GM23338 (cell line): ENCODE results near the gene CUX1. TPM values are rescaled to one million over a fixed set of nuclear protein-coding genes. Genes with fewer than 3 reads are reported as not detected.

Source experiments
- ATAC-seq: fragments of 200-7000 bp; cut with Tn5 transposase; 3 replicates; pipeline ENCODE4 v1.9.1; 2020
- DNase-seq: peaks from one replicate; pipeline ENCODE4 v3.0.0-alpha.2; 2015; ENCODE audit warnings: low spot score
- H2AFZ ChIP-seq: fragments of 200-600 bp; sonication (generic); 2 replicates; pipeline ENCODE4 v1.8.0; 2016; ENCODE audit warnings: antibody characterized with exemption, mild to moderate bottlenecking, moderate library complexity
- H3F3A ChIP-seq: fragments of 200-600 bp; sonication (generic); replicated peaks from 2 replicates; pipeline ENCODE4 v1.8.0; 2017; ENCODE audit warnings: antibody characterized with exemption, mixed run types, low read depth
- H3K27ac ChIP-seq: fragments of 200-600 bp; sonication (generic); 2 replicates; pipeline ENCODE4 v1.6.1; 2016; ENCODE audit warnings: low read depth
- H3K27me3 ChIP-seq: fragments of 200-600 bp; sonication (generic); 2 replicates; pipeline ENCODE4 v1.8.0; 2016; ENCODE audit warnings: mild to moderate bottlenecking, mixed run types, moderate library complexity; ENCODE audit not compliant: insufficient read depth
- H3K36me3 ChIP-seq: fragments of 200-600 bp; sonication (generic); 2 replicates; pipeline ENCODE4 v1.8.0; 2016; ENCODE audit warnings: mild to moderate bottlenecking; ENCODE audit not compliant: insufficient read depth
- H3K4me1 ChIP-seq: fragments of 200-600 bp; sonication (generic); 2 replicates; pipeline ENCODE4 v1.8.0; 2016; ENCODE audit warnings: mild to moderate bottlenecking, moderate library complexity; ENCODE audit not compliant: insufficient read depth
- H3K4me2 ChIP-seq: fragments of 200-600 bp; sonication (generic); 2 replicates; pipeline ENCODE4 v1.7.1; 2017; ENCODE audit warnings: mixed run types
- H3K4me3 ChIP-seq: fragments of 200-600 bp; sonication (generic); 2 replicates; pipeline ENCODE4 v1.6.1; 2016; ENCODE audit warnings: mixed run types
- H3K79me2 ChIP-seq: fragments of 200-600 bp; sonication (generic); replicated peaks from 2 replicates; pipeline ENCODE4 v1.8.0; 2017; ENCODE audit warnings: mild to moderate bottlenecking; ENCODE audit not compliant: insufficient read depth
- H3K9me2 ChIP-seq: fragments of 200-600 bp; sonication (generic); 2 replicates; pipeline ENCODE4 v1.8.0; 2017; ENCODE audit not compliant: insufficient read depth
- H4K20me1 ChIP-seq: fragments of 200-600 bp; sonication (generic); replicated peaks from 2 replicates; pipeline ENCODE4 v1.8.0; 2017; ENCODE audit warnings: mild to moderate bottlenecking; ENCODE audit not compliant: insufficient read depth
- H3K27ac Mint-ChIP-seq: 2 replicates; pipeline ENCODE4 v1.8.0; 2020; ENCODE audit warnings: inconsistent platforms, mild to moderate bottlenecking, moderate library complexity, mixed read lengths
- H3K27me3 Mint-ChIP-seq: 3 replicates; pipeline ENCODE4 v1.8.0; 2022; ENCODE audit warnings: low read depth, mild to moderate bottlenecking, moderate library complexity, mixed read lengths, inconsistent platforms; ENCODE audit not compliant: insufficient read depth, poor library complexity
- H3K36me3 Mint-ChIP-seq: 3 replicates; pipeline ENCODE4 v1.8.0; 2021; ENCODE audit warnings: low read depth, mild to moderate bottlenecking, inconsistent platforms, moderate library complexity, mixed read lengths
- H3K4me1 Mint-ChIP-seq: 3 replicates; pipeline ENCODE4 v1.8.0; 2020; ENCODE audit warnings: mild to moderate bottlenecking, inconsistent platforms, mixed read lengths
- H3K4me3 Mint-ChIP-seq: 3 replicates; pipeline ENCODE4 v1.8.0; 2021; ENCODE audit warnings: moderate library complexity, mild to moderate bottlenecking, inconsistent platforms, mixed read lengths
- H3K9me3 Mint-ChIP-seq: 3 replicates; pipeline ENCODE4 v1.8.0; 2020; ENCODE audit warnings: moderate library complexity, mild to moderate bottlenecking, inconsistent platforms, mixed read lengths
- CREB1 ChIP-seq: fragments of 250-450 bp; sonication (Bioruptor Pico); IDR thresholded peaks from 2 replicates; pipeline ENCODE4 v1.5.0; 2020; ENCODE audit warnings: low read depth, mild to moderate bottlenecking, moderate library complexity
- ETS1 ChIP-seq: IDR thresholded peaks from 2 replicates; pipeline ENCODE4 v1.6.1; 2016; ENCODE audit warnings: antibody characterized with exemption
- EZH2 ChIP-seq: fragments of 200-600 bp; sonication (generic); IDR thresholded peaks from one replicate; pipeline ENCODE4 v1.8.0; 2017; ENCODE audit warnings: antibody characterized with exemption, mild to moderate bottlenecking, low read depth; ENCODE audit not compliant: unreplicated experiment
- EZH2phosphoT487 ChIP-seq: fragments of 200-600 bp; sonication (generic); IDR thresholded peaks from one replicate; pipeline ENCODE4 v1.8.1; 2018; ENCODE audit warnings: antibody characterized with exemption; ENCODE audit not compliant: unreplicated experiment
- NANOG ChIP-seq: IDR thresholded peaks from 2 replicates; pipeline ENCODE4 v1.6.1; 2016; ENCODE audit warnings: antibody characterized with exemption, borderline replicate concordance
- POLR2AphosphoS5 ChIP-seq: IDR thresholded peaks from 2 replicates; pipeline ENCODE4 v1.6.1; 2016; ENCODE audit warnings: antibody characterized with exemption, low read depth
- STAT1 ChIP-seq: IDR thresholded peaks from one replicate; pipeline ENCODE4 v1.6.1; 2016; ENCODE audit warnings: antibody characterized with exemption; ENCODE audit not compliant: unreplicated experiment
- ZNF114 ChIP-seq: fragments of 250-450 bp; sonication (Bioruptor Pico); IDR thresholded peaks from 2 replicates; pipeline ENCODE4 v1.5.0; 2020; ENCODE audit warnings: mild to moderate bottlenecking, moderate library complexity
- ZNF331 ChIP-seq: fragments of 250-450 bp; sonication (Bioruptor Pico); IDR thresholded peaks from 2 replicates; pipeline ENCODE4 v1.5.0; 2020; ENCODE audit warnings: low read depth, mild to moderate bottlenecking, moderate library complexity
- polyA plus RNA-seq: library from polyadenylated mRNA; unstranded; fragments of >200 nt; fragmentation: Nextera tagmentation; extraction: Ambion mirVana; gene quantifications from 2 replicates; pipeline ENCODE4 v1.2.1, GENCODE V29; 2016
- total RNA-seq: library from RNA; depleted of rRNA; stranded (reverse); fragments of >200 nt; shearing (Covaris generic); gene quantifications from 2 replicates; pipeline ENCODE4 v1.2.3, GENCODE V29; 2014
- TF ChIP-seq, protein P1 (sequence below): IDR thresholded peaks from one replicate; pipeline ENCODE4 v1.6.1; 2018; ENCODE audit warnings: antibody characterized with exemption; ENCODE audit not compliant: unreplicated experiment
- TF ChIP-seq, protein P2 (sequence below), 2 experiments: fragments of 200-600 bp in 1 of 2; sonication (generic) in 1 of 2; conservative IDR thresholded peaks; 2 replicates each; pipeline versions ENCODE4 v1.5.1 to v1.6.1; 2016 to 2017; ENCODE audit warnings: antibody characterized with exemption in 2 of 2, low read depth in 2 of 2, mild to moderate bottlenecking in 2 of 2, moderate library complexity in 1 of 2

CUX1 gene
- total and polyA plus RNA-seq, 2 experiments from 2014 or later: 49.9 to 64.0 TPM

DNA sequence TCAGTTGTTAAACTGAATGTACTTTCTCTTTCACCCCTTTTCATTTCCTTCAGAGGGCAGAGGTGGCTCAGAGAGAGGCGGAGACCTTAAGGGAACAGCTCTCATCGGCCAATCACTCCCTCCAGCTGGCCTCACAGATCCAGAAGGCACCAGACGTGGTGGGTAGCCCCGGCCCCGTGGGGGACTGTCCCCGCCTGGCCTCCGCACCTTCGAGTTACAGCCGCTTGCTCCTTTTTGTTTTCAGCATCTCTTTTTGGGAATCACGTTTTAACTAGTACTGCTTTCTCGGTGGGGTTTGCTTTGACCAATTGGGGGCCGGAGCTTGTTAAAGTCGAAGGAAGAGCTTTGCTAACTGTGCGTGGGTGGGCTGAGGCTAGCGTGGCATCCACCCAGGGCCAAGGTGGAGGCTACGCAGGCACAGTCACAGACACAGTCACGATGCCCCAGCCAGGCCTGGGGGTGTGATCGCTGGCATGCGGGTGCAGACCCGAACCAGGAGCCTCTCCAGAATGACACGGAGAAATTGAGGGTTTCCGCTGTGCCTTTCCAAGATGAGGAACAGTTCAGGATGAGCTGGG lies 353.1 kb downstream of the CUX1 start (continued):
- TF ChIP-seq, protein P1, sequence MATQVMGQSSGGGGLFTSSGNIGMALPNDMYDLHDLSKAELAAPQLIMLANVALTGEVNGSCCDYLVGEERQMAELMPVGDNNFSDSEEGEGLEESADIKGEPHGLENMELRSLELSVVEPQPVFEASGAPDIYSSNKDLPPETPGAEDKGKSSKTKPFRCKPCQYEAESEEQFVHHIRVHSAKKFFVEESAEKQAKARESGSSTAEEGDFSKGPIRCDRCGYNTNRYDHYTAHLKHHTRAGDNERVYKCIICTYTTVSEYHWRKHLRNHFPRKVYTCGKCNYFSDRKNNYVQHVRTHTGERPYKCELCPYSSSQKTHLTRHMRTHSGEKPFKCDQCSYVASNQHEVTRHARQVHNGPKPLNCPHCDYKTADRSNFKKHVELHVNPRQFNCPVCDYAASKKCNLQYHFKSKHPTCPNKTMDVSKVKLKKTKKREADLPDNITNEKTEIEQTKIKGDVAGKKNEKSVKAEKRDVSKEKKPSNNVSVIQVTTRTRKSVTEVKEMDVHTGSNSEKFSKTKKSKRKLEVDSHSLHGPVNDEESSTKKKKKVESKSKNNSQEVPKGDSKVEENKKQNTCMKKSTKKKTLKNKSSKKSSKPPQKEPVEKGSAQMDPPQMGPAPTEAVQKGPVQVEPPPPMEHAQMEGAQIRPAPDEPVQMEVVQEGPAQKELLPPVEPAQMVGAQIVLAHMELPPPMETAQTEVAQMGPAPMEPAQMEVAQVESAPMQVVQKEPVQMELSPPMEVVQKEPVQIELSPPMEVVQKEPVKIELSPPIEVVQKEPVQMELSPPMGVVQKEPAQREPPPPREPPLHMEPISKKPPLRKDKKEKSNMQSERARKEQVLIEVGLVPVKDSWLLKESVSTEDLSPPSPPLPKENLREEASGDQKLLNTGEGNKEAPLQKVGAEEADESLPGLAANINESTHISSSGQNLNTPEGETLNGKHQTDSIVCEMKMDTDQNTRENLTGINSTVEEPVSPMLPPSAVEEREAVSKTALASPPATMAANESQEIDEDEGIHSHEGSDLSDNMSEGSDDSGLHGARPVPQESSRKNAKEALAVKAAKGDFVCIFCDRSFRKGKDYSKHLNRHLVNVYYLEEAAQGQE: no peak
- no peak for TF ChIP-seq POLR2AphosphoS5
- no peak for TF ChIP-seq ZNF114 (CRISPR knock-in tag)

GRCh38 chr7:102173669-102174068 lies 356.2 kb downstream of the CUX1 start:
- H3K27me3 ChIP-seq: no peaks in the 10 kb centered on the region
- H3K4me3 ChIP-seq: no peak overlapping the region
- peaks cover 3% of the 10 kb centered on the region; the same call in 1 of the 2 replicates for H4K20me1 ChIP-seq
- H3K79me2 ChIP-seq: no peaks in the 10 kb centered on the region
- H3F3A ChIP-seq: no peaks in the 10 kb centered on the region
- no peaks in the 10 kb centered on the region for H3K4me1 ChIP-seq
- no peak overlapping the region for H3K4me2 ChIP-seq
- H3K4me1 Mint-ChIP-seq: peaks cover 10% of the 10 kb centered on the region; the same call in 2 of the 3 replicates
- no peaks in the 10 kb centered on the region; the same call in 2 of the 3 replicates for H3K9me3 Mint-ChIP-seq
- peaks cover 6% of the 10 kb centered on the region for H3K27me3 Mint-ChIP-seq
- ATAC-seq (no peak), DNase-seq (no peak)
- H2AFZ ChIP-seq: no peak overlapping the region
- H3K27ac Mint-ChIP-seq: no peak overlapping the region
- H3K27ac ChIP-seq: no peak overlapping the region
- no peak overlapping the region for H3K4me3 Mint-ChIP-seq
- peaks cover 32% of the 10 kb centered on the region for H3K36me3 Mint-ChIP-seq
- no peaks in the 10 kb centered on the region for H3K9me2 ChIP-seq
- H3K36me3 ChIP-seq: peaks cover 3% of the 10 kb centered on the region; the same call in 1 of the 2 replicates
- no peak for TF ChIP-seq ZNF331 (CRISPR knock-in tag)
- TF ChIP-seq NANOG: no peak
- TF ChIP-seq CREB1 (CRISPR knock-in tag): no peak

- no peak for TF ChIP-seq STAT1
- no peak for TF ChIP-seq EZH2
- TF ChIP-seq, protein P2, sequence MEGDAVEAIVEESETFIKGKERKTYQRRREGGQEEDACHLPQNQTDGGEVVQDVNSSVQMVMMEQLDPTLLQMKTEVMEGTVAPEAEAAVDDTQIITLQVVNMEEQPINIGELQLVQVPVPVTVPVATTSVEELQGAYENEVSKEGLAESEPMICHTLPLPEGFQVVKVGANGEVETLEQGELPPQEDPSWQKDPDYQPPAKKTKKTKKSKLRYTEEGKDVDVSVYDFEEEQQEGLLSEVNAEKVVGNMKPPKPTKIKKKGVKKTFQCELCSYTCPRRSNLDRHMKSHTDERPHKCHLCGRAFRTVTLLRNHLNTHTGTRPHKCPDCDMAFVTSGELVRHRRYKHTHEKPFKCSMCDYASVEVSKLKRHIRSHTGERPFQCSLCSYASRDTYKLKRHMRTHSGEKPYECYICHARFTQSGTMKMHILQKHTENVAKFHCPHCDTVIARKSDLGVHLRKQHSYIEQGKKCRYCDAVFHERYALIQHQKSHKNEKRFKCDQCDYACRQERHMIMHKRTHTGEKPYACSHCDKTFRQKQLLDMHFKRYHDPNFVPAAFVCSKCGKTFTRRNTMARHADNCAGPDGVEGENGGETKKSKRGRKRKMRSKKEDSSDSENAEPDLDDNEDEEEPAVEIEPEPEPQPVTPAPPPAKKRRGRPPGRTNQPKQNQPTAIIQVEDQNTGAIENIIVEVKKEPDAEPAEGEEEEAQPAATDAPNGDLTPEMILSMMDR (conservative IDR thresholded peaks at IDR 0.05; ENCODE audit: low read depth in 2 of 2): no peak
- TF ChIP-seq EZH2phosphoT487: no peak
- no peak for TF ChIP-seq ETS1
- Mint-ChIP-seq H3K27ac (no peak overlapping the region), H3K4me1 (no peaks in the 10 kb centered on the region; the same call in 2 of the 3 replicates), H3K36me3 (peaks cover 28% of the 10 kb centered on the region), H3K4me3 (no peak overlapping the region), H3K27me3 (peaks cover 6% of the 10 kb centered on the region), H3K9me3 (no peaks in the 10 kb centered on the region; the same call in 2 of the 3 replicates)
- Histone ChIP-seq H3K4me1 (no peaks in the 10 kb centered on the region), H3K27me3 (no peaks in the 10 kb centered on the region), H3K4me2 (no peak overlapping the region), H4K20me1 (peaks cover 3% of the 10 kb centered on the region; the same call in 1 of the 2 replicates), H3K27ac (peak overlapping the region; percentile 66; the same call in 1 of the 2 replicates), H3K9me2 (no peaks in the 10 kb centered on the region), H3K4me3 (no peak overlapping the region), H3F3A (no peaks in the 10 kb centered on the region), H3K36me3 (peaks cover 4% of the 10 kb centered on the region; the same call in 1 of the 2 replicates), H3K79me2 (no peaks in the 10 kb centered on the region), H2AFZ (no peak overlapping the region)
- DNase-seq: no peak
- no peak for ATAC-seq
Measured at GRCh38 chr7:102175423-102176170, 358.2 kb downstream of the CUX1 start.
